WTC11 (cell line): ENCODE measurements around the gene SRGAP2B.
"Not testable (repeated sequence)": the region's sequence is repeated elsewhere in the genome, so short reads cannot be mapped to it uniquely, and the experiment has no call there.

Experiments used
- RELA ChIP-seq: sonication (generic); formaldehyde crosslinking; IDR thresholded peaks from 2 replicates; pipeline ENCODE4 v1.8.1; 2022; ENCODE audit warnings: missing genetic modification reagents, mild to moderate bottlenecking, borderline replicate concordance
- SP1 ChIP-seq: sonication (generic); formaldehyde crosslinking; conservative IDR thresholded peaks from 2 replicates; pipeline ENCODE4 v1.8.1; 2022; ENCODE audit warnings: missing genetic modification reagents
- ZNF219 ChIP-seq: sonication (generic); formaldehyde crosslinking; IDR thresholded peaks from 2 replicates; pipeline ENCODE4 v1.8.0; 2023; ENCODE audit warnings: missing genetic modification reagents, mild to moderate bottlenecking, borderline replicate concordance
- TF ChIP-seq, protein P1 (sequence below): fragments of 200-600 bp; IDR thresholded peaks from 2 replicates; pipeline ENCODE4 v1.8.0; 2022; ENCODE audit warnings: antibody characterized with exemption
- TF ChIP-seq, protein P2 (sequence below): sonication (generic); formaldehyde crosslinking; IDR thresholded peaks from 2 replicates; pipeline ENCODE4 v1.8.1; 2023; ENCODE audit warnings: mild to moderate bottlenecking, moderate library complexity, missing genetic modification reagents

- TF ChIP-seq ZNF219; SP1; RELA (CRISPR knock-in tag): not testable (repeated sequence)
- TF ChIP-seq, protein P1, sequence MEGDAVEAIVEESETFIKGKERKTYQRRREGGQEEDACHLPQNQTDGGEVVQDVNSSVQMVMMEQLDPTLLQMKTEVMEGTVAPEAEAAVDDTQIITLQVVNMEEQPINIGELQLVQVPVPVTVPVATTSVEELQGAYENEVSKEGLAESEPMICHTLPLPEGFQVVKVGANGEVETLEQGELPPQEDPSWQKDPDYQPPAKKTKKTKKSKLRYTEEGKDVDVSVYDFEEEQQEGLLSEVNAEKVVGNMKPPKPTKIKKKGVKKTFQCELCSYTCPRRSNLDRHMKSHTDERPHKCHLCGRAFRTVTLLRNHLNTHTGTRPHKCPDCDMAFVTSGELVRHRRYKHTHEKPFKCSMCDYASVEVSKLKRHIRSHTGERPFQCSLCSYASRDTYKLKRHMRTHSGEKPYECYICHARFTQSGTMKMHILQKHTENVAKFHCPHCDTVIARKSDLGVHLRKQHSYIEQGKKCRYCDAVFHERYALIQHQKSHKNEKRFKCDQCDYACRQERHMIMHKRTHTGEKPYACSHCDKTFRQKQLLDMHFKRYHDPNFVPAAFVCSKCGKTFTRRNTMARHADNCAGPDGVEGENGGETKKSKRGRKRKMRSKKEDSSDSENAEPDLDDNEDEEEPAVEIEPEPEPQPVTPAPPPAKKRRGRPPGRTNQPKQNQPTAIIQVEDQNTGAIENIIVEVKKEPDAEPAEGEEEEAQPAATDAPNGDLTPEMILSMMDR = not testable (repeated sequence)
- TF ChIP-seq, protein P2, sequence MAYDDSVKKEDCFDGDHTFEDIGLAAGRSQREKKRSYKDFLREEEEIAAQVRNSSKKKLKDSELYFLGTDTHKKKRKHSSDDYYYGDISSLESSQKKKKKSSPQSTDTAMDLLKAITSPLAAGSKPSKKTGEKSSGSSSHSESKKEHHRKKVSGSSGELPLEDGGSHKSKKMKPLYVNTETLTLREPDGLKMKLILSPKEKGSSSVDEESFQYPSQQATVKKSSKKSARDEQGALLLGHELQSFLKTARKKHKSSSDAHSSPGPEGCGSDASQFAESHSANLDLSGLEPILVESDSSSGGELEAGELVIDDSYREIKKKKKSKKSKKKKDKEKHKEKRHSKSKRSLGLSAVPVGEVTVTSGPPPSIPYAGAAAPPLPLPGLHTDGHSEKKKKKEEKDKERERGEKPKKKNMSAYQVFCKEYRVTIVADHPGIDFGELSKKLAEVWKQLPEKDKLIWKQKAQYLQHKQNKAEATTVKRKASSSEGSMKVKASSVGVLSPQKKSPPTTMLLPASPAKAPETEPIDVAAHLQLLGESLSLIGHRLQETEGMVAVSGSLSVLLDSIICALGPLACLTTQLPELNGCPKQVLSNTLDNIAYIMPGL = not testable (repeated sequence)
Observed at GRCh38 chr1:144971936-144972335, 123.2 kb downstream of the SRGAP2B start.
